Islet precursor cell (in vitro differentiated cells): ENCODE results near the gene GAB1.

Experiments used
- DNase-seq: peaks from one replicate; pipeline ENCODE4 v3.0.0-alpha.2; 2018

The GAB1 gene

GRCh38 chr4:143424276-143424675 lies 87.6 kb downstream of the GAB1 start:
- no peak for DNase-seq

GRCh38 chr4:143431526-143432257 lies 95.0 kb downstream of the GAB1 start:
- DNase-seq, result no peak

GRCh38 chr4:143432258-143432591 lies 95.5 kb downstream of the GAB1 start:
- no peak for DNase-seq

- DNase-seq, result no peak
These were observed 96.6 kb downstream of the GAB1 start for GRCh38 chr4:143433231-143433630.

GRCh38 chr4:143435955-143436354 lies 99.3 kb downstream of the GAB1 start:
- DNase-seq, result no peak

- no peak for DNase-seq
These were observed 100.8 kb downstream of the GAB1 start for GRCh38 chr4:143437476-143437875.

GRCh38 chr4:143437937-143438336 lies 101.3 kb downstream of the GAB1 start:
- no peak for DNase-seq

GRCh38 chr4:143438710-143439109 lies 102.0 kb downstream of the GAB1 start:
- no peak for DNase-seq

- DNase-seq, result no peak
These were observed 104.4 kb downstream of the GAB1 start for GRCh38 chr4:143441109-143441508.

GRCh38 chr4:143441678-143442077 lies 105.0 kb downstream of the GAB1 start:
- DNase-seq, result no peak

- no peak for DNase-seq
These were observed 107.1 kb downstream of the GAB1 start for GRCh38 chr4:143443728-143444127.

- no peak for DNase-seq
These were observed 114.5 kb downstream of the GAB1 start for GRCh38 chr4:143451186-143451585.

GRCh38 chr4:143455211-143455610 lies 118.5 kb downstream of the GAB1 start:
- DNase-seq, result no peak

- no peak for DNase-seq
These were observed 122.3 kb downstream of the GAB1 start for GRCh38 chr4:143458966-143459365.

GRCh38 chr4:143473334-143474126 lies 136.9 kb downstream of the GAB1 start:
- no peak for DNase-seq

GRCh38 chr4:143477487-143477886 lies 140.8 kb downstream of the GAB1 start:
- no peak for DNase-seq

- DNase-seq, result no peak
These were observed 144.7 kb downstream of the GAB1 start for GRCh38 chr4:143481361-143481760.

- no peak for DNase-seq
These were observed 146.2 kb downstream of the GAB1 start for GRCh38 chr4:143482840-143483239.

GRCh38 chr4:143486314-143486713 lies 149.6 kb downstream of the GAB1 start:
- DNase-seq, result no peak

GRCh38 chr4:143488687-143489086 lies 152.0 kb downstream of the GAB1 start:
- DNase-seq, result peak; percentile 59

GRCh38 chr4:143489106-143489505 lies 152.4 kb downstream of the GAB1 start:
- no peak for DNase-seq

- DNase-seq, result no peak
These were observed 161.3 kb downstream of the GAB1 start for GRCh38 chr4:143498021-143498420.

- DNase-seq, result no peak
These were observed 165.6 kb downstream of the GAB1 start for GRCh38 chr4:143502231-143502630.

- no peak for DNase-seq
These were observed 169.4 kb downstream of the GAB1 start for GRCh38 chr4:143506031-143506430.

- DNase-seq, result no peak
These were observed 175.2 kb downstream of the GAB1 start for GRCh38 chr4:143511906-143512305.
